Measurements from ENCODE around the gene DCTN4.
"Not testable (repeated sequence)": the region's sequence is repeated elsewhere in the genome, so short reads cannot be mapped to it uniquely, and the experiment has no call there.

Gene DCTN4

DNA sequence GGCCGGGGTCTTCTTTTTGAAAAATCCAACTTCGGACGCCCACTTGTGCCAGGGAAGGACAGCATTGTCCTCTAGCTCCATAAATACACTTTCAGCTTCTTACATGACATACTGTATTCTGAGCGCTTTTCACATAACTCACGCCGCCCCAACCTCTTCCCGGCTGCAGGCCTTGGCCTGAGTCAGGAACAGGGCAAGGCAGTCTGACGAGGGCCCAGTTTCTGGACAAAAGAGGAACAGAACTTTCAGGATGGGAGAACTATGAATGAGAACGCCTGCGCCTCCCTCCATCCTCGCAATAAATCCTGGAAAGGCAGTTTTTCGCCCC is 650 bp downstream of the DCTN4 start:
- in situ Hi-C loops (cut with HindIII; ENCODE audit: low sequenced_read_pairs) = no loop called here
- peak overlapping the region; percentile 92 for H3K4me3 ChIP-seq (ENCODE audit: low read depth, low read length)
- TF ChIP-seq, protein P1, sequence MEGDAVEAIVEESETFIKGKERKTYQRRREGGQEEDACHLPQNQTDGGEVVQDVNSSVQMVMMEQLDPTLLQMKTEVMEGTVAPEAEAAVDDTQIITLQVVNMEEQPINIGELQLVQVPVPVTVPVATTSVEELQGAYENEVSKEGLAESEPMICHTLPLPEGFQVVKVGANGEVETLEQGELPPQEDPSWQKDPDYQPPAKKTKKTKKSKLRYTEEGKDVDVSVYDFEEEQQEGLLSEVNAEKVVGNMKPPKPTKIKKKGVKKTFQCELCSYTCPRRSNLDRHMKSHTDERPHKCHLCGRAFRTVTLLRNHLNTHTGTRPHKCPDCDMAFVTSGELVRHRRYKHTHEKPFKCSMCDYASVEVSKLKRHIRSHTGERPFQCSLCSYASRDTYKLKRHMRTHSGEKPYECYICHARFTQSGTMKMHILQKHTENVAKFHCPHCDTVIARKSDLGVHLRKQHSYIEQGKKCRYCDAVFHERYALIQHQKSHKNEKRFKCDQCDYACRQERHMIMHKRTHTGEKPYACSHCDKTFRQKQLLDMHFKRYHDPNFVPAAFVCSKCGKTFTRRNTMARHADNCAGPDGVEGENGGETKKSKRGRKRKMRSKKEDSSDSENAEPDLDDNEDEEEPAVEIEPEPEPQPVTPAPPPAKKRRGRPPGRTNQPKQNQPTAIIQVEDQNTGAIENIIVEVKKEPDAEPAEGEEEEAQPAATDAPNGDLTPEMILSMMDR (IDR thresholded peaks at IDR 0.05; ENCODE audit: low read depth, low read length) = no peak
- DNase-seq (ENCODE audit: low read depth, low spot score) = no peak

DNA sequence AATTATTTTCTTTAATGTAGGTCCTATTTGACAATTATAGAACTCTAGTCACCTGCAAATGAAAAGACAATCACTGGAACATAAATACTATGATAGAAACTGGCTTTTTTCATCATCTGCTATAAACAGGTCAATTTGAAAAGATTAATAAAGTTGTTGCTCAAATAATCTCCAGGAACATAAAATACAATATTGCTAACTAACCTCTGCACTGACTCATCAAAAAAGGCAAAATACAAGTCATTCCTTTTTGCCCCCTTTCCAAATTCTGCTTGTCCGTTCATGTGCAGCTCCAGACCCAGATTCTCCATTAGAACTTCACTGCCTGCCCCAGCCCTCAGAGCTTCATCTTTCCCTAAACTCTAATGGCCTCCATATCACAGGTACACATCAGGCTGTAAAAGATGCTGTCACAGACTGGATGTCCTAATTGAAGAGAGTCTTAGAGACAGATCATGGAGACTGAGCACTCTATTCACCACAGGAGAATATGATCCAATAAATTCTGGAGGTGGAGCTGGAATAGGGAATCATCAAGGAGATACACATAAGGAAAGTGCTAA is 1.6 kb downstream of the DCTN4 start:
- TF ChIP-seq, protein P1 (IDR thresholded peaks at IDR 0.05; ENCODE audit: low read depth, low read length) = no peak
- DNase-seq (ENCODE audit: low read depth, low spot score) = no peak
- in situ Hi-C loops (cut with HindIII; ENCODE audit: low sequenced_read_pairs) = no loop called here
- H3K4me3 ChIP-seq (ENCODE audit: low read depth, low read length) = peak overlapping the region; percentile 92

DNA sequence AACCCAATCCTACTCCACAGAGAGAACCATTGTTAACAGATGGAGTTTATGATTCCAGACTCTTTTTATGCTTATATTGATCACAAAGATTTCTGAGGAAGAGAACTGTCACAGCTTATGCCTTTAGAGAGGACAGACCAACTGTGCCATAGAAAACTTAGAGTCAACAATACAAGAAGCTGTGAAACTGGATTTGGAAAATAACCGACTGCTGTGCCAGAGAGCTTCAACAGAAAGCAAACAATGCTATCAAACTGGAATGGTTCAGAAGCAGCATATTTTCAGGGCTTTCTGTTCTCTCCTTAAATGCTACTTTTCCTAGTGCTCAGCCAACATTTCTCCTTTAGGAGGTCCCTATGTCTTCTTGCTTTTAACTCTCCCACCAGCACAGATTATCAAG is 5.0 kb downstream of the DCTN4 start:
- DNase-seq (ENCODE audit: low read depth, low spot score) = no peak
- TF ChIP-seq, protein P1 (IDR thresholded peaks at IDR 0.05; ENCODE audit: low read depth, low read length) = no peak
- in situ Hi-C loops (cut with HindIII; ENCODE audit: low sequenced_read_pairs) = no loop called here
- no peak overlapping the region for H3K4me3 ChIP-seq (ENCODE audit: low read depth, low read length)

DNA sequence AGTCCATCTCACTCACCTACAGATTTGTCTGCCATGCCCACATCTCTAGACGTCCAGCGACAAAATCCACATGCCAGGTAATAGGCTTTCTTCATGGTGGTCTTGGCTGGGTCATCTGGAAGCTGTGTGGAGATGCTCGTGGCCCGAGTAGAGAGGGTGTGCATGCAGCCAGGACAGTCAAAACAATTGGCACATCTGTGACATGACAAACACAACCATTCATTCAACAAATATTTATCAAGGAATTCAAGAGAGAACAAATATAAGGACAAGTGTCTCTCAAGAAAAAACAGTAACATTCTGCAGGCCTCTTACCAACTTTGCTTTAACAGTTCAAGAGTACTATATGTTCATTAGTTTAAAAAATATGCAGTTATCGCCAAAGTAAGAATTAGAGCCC is 5.4 kb downstream of the DCTN4 start:
- TF ChIP-seq, protein P1 (IDR thresholded peaks at IDR 0.05; ENCODE audit: low read depth, low read length) = no peak
- in situ Hi-C loops (cut with HindIII; ENCODE audit: low sequenced_read_pairs) = no loop called here

DNA sequence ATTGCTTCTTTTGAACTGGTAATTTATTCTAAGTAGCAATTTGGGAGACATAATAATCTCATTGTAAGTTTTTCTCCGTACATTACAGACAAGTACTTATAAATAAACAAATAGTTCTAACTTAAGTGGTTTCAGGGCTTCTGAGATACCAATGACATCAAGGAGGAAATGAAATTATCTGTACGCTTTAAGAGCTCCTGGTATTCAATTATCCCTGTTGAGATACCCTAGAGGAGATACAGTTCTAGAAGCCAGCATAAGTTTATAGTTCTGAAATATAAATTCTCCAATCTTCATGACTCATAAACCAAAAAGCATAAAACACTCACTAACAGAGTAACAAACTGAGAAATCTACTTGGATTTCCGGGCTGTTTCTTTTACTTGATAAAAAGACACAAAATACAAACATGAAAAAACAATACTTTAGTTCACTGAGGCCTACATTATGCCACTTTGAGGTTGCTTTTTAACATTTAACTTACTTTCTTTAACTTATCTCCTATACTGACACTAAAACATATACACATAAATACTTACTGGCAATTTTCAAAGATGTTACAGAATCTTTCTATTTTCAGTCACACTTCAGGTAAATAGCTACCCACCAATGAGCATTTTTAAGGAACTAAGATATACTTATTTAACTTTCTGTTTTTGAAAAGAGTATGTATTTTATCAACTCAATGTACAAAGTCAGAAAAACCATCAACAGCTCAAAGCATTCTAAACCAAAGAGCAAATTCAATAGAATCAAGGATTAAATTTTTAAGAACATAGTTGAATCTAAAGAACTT is 7.5 kb downstream of the DCTN4 start:
- in situ Hi-C loops (cut with HindIII; ENCODE audit: low sequenced_read_pairs) = no loop called here
- DNase-seq (ENCODE audit: low read depth, low spot score) = peak; percentile 8
- H3K4me3 ChIP-seq (ENCODE audit: low read depth, low read length) = no peak overlapping the region
- TF ChIP-seq, protein P1 (IDR thresholded peaks at IDR 0.05; ENCODE audit: low read depth, low read length) = no peak

More for the DNA sequence above, 5.4 kb downstream of the DCTN4 start:
- no peak for DNase-seq (ENCODE audit: low read depth, low spot score)
- no peak overlapping the region for H3K4me3 ChIP-seq (ENCODE audit: low read depth, low read length)

DNA sequence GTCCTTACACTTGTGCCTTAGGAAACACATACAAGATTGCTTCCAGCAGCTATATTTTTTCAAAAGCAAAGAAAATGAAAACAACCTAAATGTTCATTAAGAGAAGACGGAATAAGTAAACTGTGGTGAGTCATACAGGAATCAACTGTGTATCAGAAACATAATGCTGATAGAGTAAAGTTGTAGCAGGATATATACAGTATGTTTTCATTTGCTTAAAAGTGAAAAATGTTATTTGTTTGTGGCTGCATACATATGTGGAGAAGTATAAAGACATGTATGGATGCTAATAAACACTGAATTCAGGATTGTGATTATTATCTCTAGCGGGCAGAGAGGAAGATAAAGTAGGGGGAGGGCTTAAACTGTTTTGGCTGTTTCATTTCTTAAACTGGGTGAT is 8.3 kb downstream of the DCTN4 start:
- DNase-seq (ENCODE audit: low read depth, low spot score) = no peak
- no peak overlapping the region for H3K4me3 ChIP-seq (ENCODE audit: low read depth, low read length)
- in situ Hi-C loops (cut with HindIII; ENCODE audit: low sequenced_read_pairs) = no loop called here
- TF ChIP-seq, protein P1 (IDR thresholded peaks at IDR 0.05; ENCODE audit: low read depth, low read length) = no peak

DNA sequence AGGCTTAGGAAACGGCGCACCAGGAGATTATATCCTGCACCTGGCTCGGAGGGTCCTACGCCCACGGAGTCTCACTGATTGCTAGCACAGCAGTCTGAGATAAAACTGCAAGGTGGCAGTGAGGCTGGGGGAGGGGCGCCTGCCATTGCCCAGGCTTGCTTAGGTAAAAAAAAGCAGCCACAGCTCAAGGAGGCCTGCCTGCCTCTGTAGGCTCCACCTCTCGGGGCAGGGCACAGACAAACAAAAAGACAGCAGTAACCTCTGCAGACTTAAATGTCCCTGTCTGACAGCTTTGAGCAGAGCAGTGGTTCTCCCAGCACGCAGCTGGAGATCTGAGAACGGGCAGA is 15.7 kb downstream of the DCTN4 start:
- H3K4me3 ChIP-seq (ENCODE audit: low read depth, low read length); in situ Hi-C loops (cut with HindIII; ENCODE audit: low sequenced_read_pairs); DNase-seq (ENCODE audit: low read depth, low spot score): not testable (repeated sequence)

DNA sequence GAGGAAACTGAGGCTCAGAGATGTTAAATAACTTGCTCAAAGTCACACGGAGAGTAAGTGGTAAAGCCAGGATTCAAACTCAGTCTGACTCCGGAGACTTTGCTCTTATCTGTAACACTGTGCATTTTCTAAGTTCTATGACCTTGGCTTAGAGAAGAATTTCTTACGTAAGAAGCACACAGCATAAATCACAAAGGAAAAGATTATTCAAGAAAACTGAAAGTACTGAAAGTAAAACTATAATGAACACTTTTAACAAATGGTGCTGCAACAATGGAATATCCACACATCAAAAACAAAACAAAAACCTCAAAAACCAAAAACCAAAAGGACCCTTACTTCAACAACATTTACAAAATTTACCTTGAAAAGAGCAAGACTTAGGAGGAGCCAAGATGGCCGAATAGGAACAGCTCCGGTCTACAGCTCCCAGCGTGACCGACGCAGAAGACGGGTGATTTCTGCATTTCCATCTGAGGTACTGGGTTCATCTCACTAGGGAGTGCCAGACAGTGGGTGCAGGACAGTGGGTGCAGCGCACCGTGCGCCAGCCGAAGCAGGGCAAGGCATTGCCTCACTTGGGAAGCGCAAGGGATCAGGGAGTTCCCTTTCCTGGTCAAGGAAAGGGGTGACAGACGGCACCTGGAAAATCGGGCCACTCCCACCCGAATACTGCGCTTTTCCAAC is 16.2 kb downstream of the DCTN4 start:
- H3K4me3 ChIP-seq (ENCODE audit: low read depth, low read length); in situ Hi-C loops (cut with HindIII; ENCODE audit: low sequenced_read_pairs); DNase-seq (ENCODE audit: low read depth, low spot score): not testable (repeated sequence)

Data from astrocyte of the spinal cord (primary cell).